Measurements from ENCODE around the gene CELSR1.

GRCh38 chr22:46337870-46338269 lies 199.6 kb downstream of the CELSR1 start:
- TF ChIP-seq EZH2phosphoT487 (IDR thresholded peaks at IDR 0.05; ENCODE audit: borderline replicate concordance, low read length) = no peak
- TF ChIP-seq EZH2 (IDR thresholded peaks at IDR 0.05; ENCODE audit: low read length, unreplicated experiment) = no peak
- no peak for TF ChIP-seq CTCF (conservative IDR thresholded peaks at IDR 0.05; ENCODE audit: low read depth, low read length)

Measured in PC-3 (cell line).